CD14-positive monocyte (primary cell): Measurements from ENCODE around the gene GPS1. TPM values are rescaled to one million over a fixed set of nuclear protein-coding genes. Genes with fewer than 3 reads are reported as not detected.
A peak's percentile ranks its signal among the peaks of the same experiment; 100 is the strongest.

Source experiments
- DNase-seq, 3 donors: peaks; one replicate each; pipeline ENCODE4 v3.0.0-alpha.2; 2011 to 2022
- H2AFZ ChIP-seq: 2 replicates; pipeline ENCODE4 v1.6.0; 2012; ENCODE audit warnings: mild to moderate bottlenecking, low read depth, low read length, inconsistent platforms; ENCODE audit not compliant: insufficient read depth, poor library complexity, severe bottlenecking
- H3K27ac ChIP-seq, 2 donors: 1 replicate in 1 of 2; 2 replicates in 1 of 2; pipeline ENCODE4 v1.5.1; 2012 to 2013; ENCODE audit warnings: low read length in 2 of 2, control low read depth in 1 of 2, inconsistent platforms in 1 of 2, low read depth in 1 of 2, mild to moderate bottlenecking in 1 of 2
- H3K27me3 ChIP-seq, 2 donors: one replicate each; pipeline versions ENCODE4 v1.6.0 to v1.6.1; 2011 to 2013; ENCODE audit warnings: low read length in 2 of 2; ENCODE audit not compliant: control insufficient read depth in 2 of 2, insufficient read depth in 2 of 2
- H3K36me3 ChIP-seq, 2 donors: replicated peaks in 1 of 2; 1 replicate in 1 of 2; 2 replicates in 1 of 2; pipeline versions ENCODE4 v1.5.1 to v1.6.1; 2012 to 2013; ENCODE audit warnings: low read length in 2 of 2, control low read depth in 1 of 2, inconsistent platforms in 1 of 2, mild to moderate bottlenecking in 1 of 2; ENCODE audit not compliant: insufficient read depth in 2 of 2, control insufficient read depth in 1 of 2
- H3K4me1 ChIP-seq, 2 donors: 1 replicate in 1 of 2; 2 replicates in 1 of 2; pipeline versions ENCODE4 v1.5.1 to v1.6.1; 2012 to 2013; ENCODE audit warnings: low read length in 2 of 2, control low read depth in 1 of 2, inconsistent platforms in 1 of 2, mild to moderate bottlenecking in 1 of 2, moderate library complexity in 1 of 2; ENCODE audit not compliant: insufficient read depth in 2 of 2, control insufficient read depth in 1 of 2
- H3K4me2 ChIP-seq: replicated peaks from 2 replicates; pipeline ENCODE3; 2012; ENCODE audit warnings: low read length, moderate library complexity, mild to moderate bottlenecking; ENCODE audit not compliant: poor library complexity, severe bottlenecking; ENCODE audit errors: extremely low read depth
- H3K4me3 ChIP-seq, 3 experiments: fragments of 200-600 bp in 1 of 3; sonication (generic) in 1 of 3; replicated peaks in 1 of 3; 1 replicate in 2 of 3; 2 replicates in 1 of 3; pipeline ENCODE4 v1.5.1; 2011 to 2013; ENCODE audit warnings: low read length in 3 of 3, mild to moderate bottlenecking in 3 of 3, control low read depth in 2 of 3, low read depth in 2 of 3, inconsistent platforms in 1 of 3, moderate library complexity in 1 of 3
- H3K79me2 ChIP-seq: 2 replicates; pipeline ENCODE4 v1.6.0; 2012; ENCODE audit warnings: mild to moderate bottlenecking, control low read depth, inconsistent platforms, low read length, moderate library complexity; ENCODE audit not compliant: insufficient read depth
- H3K9ac ChIP-seq: 2 replicates; pipeline ENCODE4 v1.6.0; 2017; ENCODE audit warnings: low read length, mild to moderate bottlenecking; ENCODE audit not compliant: insufficient read depth, poor library complexity, severe bottlenecking
- H3K9me3 ChIP-seq, 2 donors: replicated peaks in 1 of 2; 1 replicate in 1 of 2; 2 replicates in 1 of 2; pipeline versions ENCODE4 v1.5.1 to v1.6.1; 2012 to 2013; ENCODE audit warnings: low read length in 2 of 2, control low read depth in 1 of 2; ENCODE audit not compliant: control insufficient read depth in 1 of 2, insufficient read depth in 1 of 2
- H4K20me1 ChIP-seq: 2 replicates; pipeline ENCODE4 v1.6.0; 2012; ENCODE audit warnings: mild to moderate bottlenecking, low read length, control low read depth, moderate library complexity; ENCODE audit not compliant: insufficient read depth
- H3K27ac Mint-ChIP-seq, 7 donors: one replicate each; pipeline ENCODE4 v1.8.0; 2020; ENCODE audit warnings: mild to moderate bottlenecking in 7 of 7, mixed read lengths in 7 of 7, moderate library complexity in 6 of 7, inconsistent platforms in 2 of 7
- H3K27me3 Mint-ChIP-seq, 3 donors: one replicate each; pipeline ENCODE4 v1.8.0; 2021 to 2022; ENCODE audit warnings: low read depth in 3 of 3, mild to moderate bottlenecking in 3 of 3, mixed read lengths in 3 of 3, moderate library complexity in 3 of 3, inconsistent platforms in 1 of 3
- H3K36me3 Mint-ChIP-seq, 2 donors: one replicate each; pipeline ENCODE4 v1.8.0; 2020; ENCODE audit warnings: mixed read lengths in 2 of 2, inconsistent platforms in 1 of 2, mild to moderate bottlenecking in 1 of 2
- H3K4me1 Mint-ChIP-seq: one replicate; pipeline ENCODE4 v1.8.0; 2020; ENCODE audit warnings: mild to moderate bottlenecking, mixed read lengths
- H3K4me3 Mint-ChIP-seq, 2 donors: one replicate each; pipeline ENCODE4 v1.8.0; 2020; ENCODE audit warnings: mild to moderate bottlenecking in 2 of 2, mixed read lengths in 2 of 2, moderate library complexity in 1 of 2
- H3K9me3 Mint-ChIP-seq, 7 donors: one replicate each; pipeline ENCODE4 v1.8.0; 2020 to 2022; ENCODE audit warnings: mixed read lengths in 7 of 7, mild to moderate bottlenecking in 6 of 7, moderate library complexity in 6 of 7, inconsistent platforms in 2 of 7
- WGBS: methylation state at CpG from one replicate; pipeline ENCODE4 v1.1.5; 2013; ENCODE audit warnings: missing lambda C conversion rate; ENCODE audit not compliant: insufficient coverage; 5-methylcytosine and 5-hydroxymethylcytosine counted together
- intact Hi-C, 2 donors: fragments of 100-400 bp; cut with micrococcal nuclease; formaldehyde crosslinking; loops; one replicate each; pipeline versions ENCODE4 v1.15.0 to v1.15.1; 2023
- polyA plus RNA-seq, 3 donors: library from polyadenylated mRNA; depleted of rRNA in 1 of 3; unstranded in 2 of 3; stranded (reverse) in 1 of 3; fragments of 300-500 nt in 2 of 3; fragments of >200 nt in 1 of 3; fragmentation: Illumina TruSeq in 2 of 3; gene quantifications; 1 replicate in 2 of 3; 2 replicates in 1 of 3; pipeline ENCODE4 v1.2.3, GENCODE V29; 2012 to 2021
- TF ChIP-seq, protein P1 (sequence below): fragments of 200-600 bp; IDR thresholded peaks from one replicate; pipeline ENCODE4 v1.8.0; 2022; ENCODE audit warnings: antibody characterized with exemption, mild to moderate bottlenecking

GPS1 gene
- polyA plus RNA-seq, 3 donors: 101 to 130 (median 110) TPM

DNA sequence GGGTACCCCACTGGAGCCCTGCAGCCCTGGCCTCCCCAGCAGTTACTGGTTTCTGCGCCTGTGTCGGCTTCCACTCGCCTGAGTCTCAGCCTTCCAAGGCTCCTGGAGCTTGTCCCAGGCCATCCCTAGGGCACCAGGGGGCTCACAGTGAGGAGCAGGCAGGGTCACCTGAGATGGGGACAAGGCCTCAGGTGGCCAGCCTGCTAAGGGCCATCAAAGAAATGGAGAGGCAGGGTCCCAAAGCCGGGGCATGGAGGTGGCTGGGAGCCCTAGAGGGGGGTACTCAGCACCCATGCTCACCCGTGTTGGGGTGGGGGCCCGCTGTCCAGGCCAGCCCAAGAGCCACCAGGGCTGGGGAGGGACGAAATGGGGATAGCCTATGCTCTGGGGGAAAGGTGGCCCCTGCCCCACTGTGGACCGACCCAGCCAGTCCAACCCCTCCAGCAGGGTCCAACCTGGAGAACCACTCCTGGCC is 45.0 kb downstream of the GPS1 start:
- TF ChIP-seq, protein P1, sequence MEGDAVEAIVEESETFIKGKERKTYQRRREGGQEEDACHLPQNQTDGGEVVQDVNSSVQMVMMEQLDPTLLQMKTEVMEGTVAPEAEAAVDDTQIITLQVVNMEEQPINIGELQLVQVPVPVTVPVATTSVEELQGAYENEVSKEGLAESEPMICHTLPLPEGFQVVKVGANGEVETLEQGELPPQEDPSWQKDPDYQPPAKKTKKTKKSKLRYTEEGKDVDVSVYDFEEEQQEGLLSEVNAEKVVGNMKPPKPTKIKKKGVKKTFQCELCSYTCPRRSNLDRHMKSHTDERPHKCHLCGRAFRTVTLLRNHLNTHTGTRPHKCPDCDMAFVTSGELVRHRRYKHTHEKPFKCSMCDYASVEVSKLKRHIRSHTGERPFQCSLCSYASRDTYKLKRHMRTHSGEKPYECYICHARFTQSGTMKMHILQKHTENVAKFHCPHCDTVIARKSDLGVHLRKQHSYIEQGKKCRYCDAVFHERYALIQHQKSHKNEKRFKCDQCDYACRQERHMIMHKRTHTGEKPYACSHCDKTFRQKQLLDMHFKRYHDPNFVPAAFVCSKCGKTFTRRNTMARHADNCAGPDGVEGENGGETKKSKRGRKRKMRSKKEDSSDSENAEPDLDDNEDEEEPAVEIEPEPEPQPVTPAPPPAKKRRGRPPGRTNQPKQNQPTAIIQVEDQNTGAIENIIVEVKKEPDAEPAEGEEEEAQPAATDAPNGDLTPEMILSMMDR: no peak
- no peak for DNase-seq

DNA sequence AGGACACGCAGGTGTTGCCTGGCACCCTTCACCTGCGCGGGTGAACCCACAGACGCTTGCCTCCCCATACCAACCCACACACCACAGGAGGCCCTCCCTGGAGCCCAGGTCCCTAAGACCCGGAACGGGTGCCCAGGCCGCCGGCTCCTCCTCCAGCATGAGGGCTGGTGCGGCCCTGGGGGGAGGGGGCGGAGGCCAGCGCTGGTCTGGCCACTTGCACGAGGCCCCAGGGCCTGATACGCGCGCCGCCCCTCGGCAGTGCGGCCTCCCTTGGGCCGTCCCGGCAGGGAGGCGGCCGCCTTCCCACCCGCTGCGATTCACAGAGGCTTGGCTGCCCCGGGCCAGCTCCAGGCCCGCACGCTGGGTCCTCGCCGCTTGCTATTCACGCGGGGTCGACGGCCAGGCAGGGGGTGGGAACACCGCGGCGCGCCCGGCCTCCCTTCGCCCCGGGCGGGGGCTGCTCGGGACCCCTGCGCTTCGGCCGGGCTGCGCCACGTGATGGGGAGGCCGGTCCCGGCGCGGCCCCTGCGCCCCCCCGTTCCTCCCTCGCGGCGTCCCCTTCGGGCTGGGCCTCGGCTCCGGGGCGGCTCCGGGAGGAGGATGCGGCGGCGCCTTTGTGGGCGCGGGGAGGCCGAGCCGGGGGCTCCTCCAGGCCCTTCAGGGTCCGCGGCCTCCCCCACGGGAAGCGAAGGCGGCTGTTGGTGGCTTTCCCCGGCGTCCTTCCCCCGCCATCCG is 45.7 kb downstream of the GPS1 start:
- H3K27ac Mint-ChIP-seq: no peak overlapping the region
- DNase-seq: peak in 2 of 3 donors; percentile 3 to 23
- Histone ChIP-seq H3K9me3 (no peaks in the 10 kb centered on the region), H3K36me3 (peaks cover 18 to 19% of the 10 kb centered on the region in 2 donors), H3K9ac (peak overlapping the region; percentile 82), H3K27ac (peak overlapping the region; percentile 32 to 48), H3K4me1 (peaks cover 21 to 37% of the 10 kb centered on the region in 2 donors), H4K20me1 (no peaks in the 10 kb centered on the region), H3K4me3 (peak overlapping the region; percentile 36 to 73 (median 43)), H2AFZ (peak overlapping the region; percentile 81), H3K27me3 (no peaks in the 10 kb centered on the region), H3K79me2 (peaks cover 6% of the 10 kb centered on the region), H3K4me2 (peak overlapping the region; percentile 91)
- H3K9me3 Mint-ChIP-seq: no peaks in the 10 kb centered on the region
- 1% methylated on average over 75 of the region's 77 CpGs for WGBS
- intact Hi-C loops: loop anchor here in 1 of 2 donors (5.0 to 10.0 kb wide), 2 partner anchors 45 to 63 kb away; partner anchors contain the start of genes DCXR, GPS1, RAC3 and RFNG
- H3K27me3 Mint-ChIP-seq: peaks cover 0 to 4% (median 0%) of the 10 kb centered on the region in 3 donors
- H3K36me3 Mint-ChIP-seq: peaks cover 5 to 6% of the 10 kb centered on the region in 2 donors
- peak overlapping the region; percentile 64 to 65 for H3K4me3 Mint-ChIP-seq
- TF ChIP-seq, protein P1: no peak
- H3K4me1 Mint-ChIP-seq: peaks cover 16% of the 10 kb centered on the region

More for the DNA sequence above, 45.0 kb downstream of the GPS1 start:
- intact Hi-C loops: loop anchor here in 1 of 2 donors (5.0 to 10.0 kb wide), 2 partner anchors 44 to 62 kb away; partner anchors contain the start of genes DCXR, GPS1, RAC3 and RFNG
- Histone ChIP-seq H4K20me1 (no peaks in the 10 kb centered on the region), H3K9me3 (no peaks in the 10 kb centered on the region), H3K9ac (peak overlapping the region; percentile 82), H3K27ac (no peak overlapping the region), H3K36me3 (peaks cover 24 to 25% of the 10 kb centered on the region in 2 donors), H3K4me2 (peak overlapping the region; percentile 91), H3K4me3 (peak overlapping the region; percentile 34 to 73 (median 43)), H2AFZ (peak overlapping the region; percentile 81), H3K79me2 (peaks cover 6% of the 10 kb centered on the region), H3K27me3 (no peaks in the 10 kb centered on the region), H3K4me1 (peaks cover 21 to 37% of the 10 kb centered on the region in 2 donors)
- Mint-ChIP-seq H3K9me3 (no peaks in the 10 kb centered on the region), H3K36me3 (peaks cover 6 to 9% of the 10 kb centered on the region in 2 donors), H3K4me1 (peaks cover 14% of the 10 kb centered on the region), H3K27ac (no peak overlapping the region), H3K4me3 (peak overlapping the region; percentile 64 to 65), H3K27me3 (peaks cover 0 to 4% (median 0%) of the 10 kb centered on the region in 3 donors)
- WGBS: 98% methylated on average over 4 of the region's 8 CpGs
